ENCODE data around the gene SPEM1. TPM values are rescaled to one million over a fixed set of nuclear protein-coding genes. Genes with fewer than 3 reads are reported as not detected.

The SPEM1 gene
- total and polyA plus RNA-seq, 2 donors (not counting 1 experiment from before 2014, with no cell fraction given) = not detected

GRCh38 chr17:7421186-7421585 is 1.1 kb downstream of the SPEM1 start:
- ATAC-seq (ENCODE audit: low read depth) (no peak), DNase-seq (no peak)
- TF ChIP-seq EZH2 (IDR thresholded peaks at IDR 0.05; ENCODE audit: borderline replicate concordance, insufficient read depth, low read depth, low read length, poor library complexity, severe bottlenecking) (no peak), CTCF (IDR thresholded peaks at IDR 0.05) (no peak)
- H3K27ac Mint-ChIP-seq = no peak overlapping the region
- no peaks in the 10 kb centered on the region for H3K9me3 ChIP-seq (ENCODE audit: control extremely low read depth in 1 of 3, control insufficient read depth in 2 of 3, insufficient read depth in 1 of 3, low read length in 2 of 3)
- H3K9me3 Mint-ChIP-seq (ENCODE audit: insufficient read depth) = no peaks in the 10 kb centered on the region
- intact Hi-C loops (cut with micrococcal nuclease) = no loop called here
- no peak overlapping the region for H3K4me2 ChIP-seq (replicated peaks; ENCODE audit: low read depth, low read length, poor library complexity, severe bottlenecking)
- CTCF ChIA-PET = no interaction called here
- H3K79me2 ChIP-seq (ENCODE audit: control insufficient read depth, insufficient read depth, low read length) = no peaks in the 10 kb centered on the region
- no peaks in the 10 kb centered on the region for H3K4me1 Mint-ChIP-seq
- H3K4me1 ChIP-seq (ENCODE audit: control insufficient read depth in 2 of 2, insufficient read depth in 2 of 2, low read length in 2 of 2) = no peaks in the 10 kb centered on the region
- no peaks in the 10 kb centered on the region for H3K36me3 ChIP-seq (replicated peaks in 1 of 2; ENCODE audit: control extremely low read depth in 1 of 2, control insufficient read depth in 1 of 2, extremely low read depth in 1 of 2, insufficient read depth in 2 of 2, low read length in 1 of 2)
- peaks cover 0 to 3% (median 0%) of the 10 kb centered on the region in 4 experiments for H3K27me3 ChIP-seq (replicated peaks in 1 of 4; ENCODE audit: control extremely low read depth in 1 of 4, control insufficient read depth in 3 of 4, insufficient read depth in 4 of 4, low read length in 3 of 4)
- no peak overlapping the region for H3K27ac ChIP-seq (ENCODE audit: low read length in 2 of 2)
- peaks cover 11% of the 10 kb centered on the region for H3K27me3 Mint-ChIP-seq
- no peak overlapping the region for H3K4me3 ChIP-seq (ENCODE audit: control extremely low read depth in 1 of 5, extremely low read depth in 1 of 5, insufficient read depth in 1 of 5, low read depth in 2 of 5, low read length in 4 of 5)
- WGBS (ENCODE audit: insufficient coverage) = over 99% methylated on average over 16 of the region's 16 CpGs
- no peak overlapping the region for H3K4me3 Mint-ChIP-seq
- no peak overlapping the region for H3K9ac ChIP-seq (ENCODE audit: low read length)
- H2AFZ ChIP-seq (ENCODE audit: insufficient read depth, low read depth, low read length, poor library complexity, severe bottlenecking) = no peak overlapping the region
- POLR2A ChIA-PET = interaction anchor here (0.7 kb wide), 1 partner anchor 33 kb away, joined by 3 read pairs; no protein-coding TSS in a partner anchor
- H4K20me1 ChIP-seq (ENCODE audit: control insufficient read depth, insufficient read depth, low read length, poor library complexity, severe bottlenecking) = no peaks in the 10 kb centered on the region

- H4K20me1 ChIP-seq (ENCODE audit: control insufficient read depth, insufficient read depth, low read length, poor library complexity, severe bottlenecking) = no peaks in the 10 kb centered on the region
- no peak for DNase-seq
- ChIA-PET CTCF (no interaction called here), POLR2A (interaction anchor here (0.6 to 0.7 kb wide), 3 partner anchors 10 to 400 kb away, joined by 3 to 4 read pairs (median 3); partner anchors contain the start of gene ACAP1)
- H3K4me3 ChIP-seq (ENCODE audit: control extremely low read depth in 1 of 5, extremely low read depth in 1 of 5, insufficient read depth in 1 of 5, low read depth in 2 of 5, low read length in 4 of 5) = no peak overlapping the region
- TF ChIP-seq EZH2 (IDR thresholded peaks at IDR 0.05; ENCODE audit: borderline replicate concordance, insufficient read depth, low read depth, low read length, poor library complexity, severe bottlenecking) (no peak), CTCF (IDR thresholded peaks at IDR 0.05) (no peak)
- Mint-ChIP-seq H3K4me1 (no peaks in the 10 kb centered on the region), H3K27ac (no peak overlapping the region), H3K27me3 (peaks cover 9% of the 10 kb centered on the region), H3K4me3 (no peak overlapping the region), H3K9me3 (ENCODE audit: insufficient read depth) (no peaks in the 10 kb centered on the region)
- no peak overlapping the region for H3K27ac ChIP-seq (ENCODE audit: low read length in 2 of 2)
- H3K36me3 ChIP-seq (replicated peaks in 1 of 2; ENCODE audit: control extremely low read depth in 1 of 2, control insufficient read depth in 1 of 2, extremely low read depth in 1 of 2, insufficient read depth in 2 of 2, low read length in 1 of 2) = no peaks in the 10 kb centered on the region
- intact Hi-C loops (cut with micrococcal nuclease) = no loop called here
- no peak overlapping the region for H3K9ac ChIP-seq (ENCODE audit: low read length)
- H3K79me2 ChIP-seq (ENCODE audit: control insufficient read depth, insufficient read depth, low read length) = no peaks in the 10 kb centered on the region
- ATAC-seq (ENCODE audit: low read depth) = no peak
- H3K9me3 ChIP-seq (ENCODE audit: control extremely low read depth in 1 of 3, control insufficient read depth in 2 of 3, insufficient read depth in 1 of 3, low read length in 2 of 3) = no peaks in the 10 kb centered on the region
- WGBS (ENCODE audit: insufficient coverage) = 100% methylated on average over 1 of the region's 4 CpGs
- no peak overlapping the region for H2AFZ ChIP-seq (ENCODE audit: insufficient read depth, low read depth, low read length, poor library complexity, severe bottlenecking)
- peaks cover 0 to 3% (median 0%) of the 10 kb centered on the region in 4 experiments for H3K27me3 ChIP-seq (replicated peaks in 1 of 4; ENCODE audit: control extremely low read depth in 1 of 4, control insufficient read depth in 3 of 4, insufficient read depth in 4 of 4, low read length in 3 of 4)
- H3K4me2 ChIP-seq (replicated peaks; ENCODE audit: low read depth, low read length, poor library complexity, severe bottlenecking) = no peak overlapping the region
- no peaks in the 10 kb centered on the region for H3K4me1 ChIP-seq (ENCODE audit: control insufficient read depth in 2 of 2, insufficient read depth in 2 of 2, low read length in 2 of 2)
Measured at GRCh38 chr17:7423679-7424078, 3.6 kb downstream of the SPEM1 start.

Data from B cell (primary cell).